HepG2 (cell line): ENCODE data around the gene DCAF4L1.

Experiments used
- FOXA3 ChIP-seq: IDR thresholded peaks from 2 replicates; pipeline ENCODE4 v1.6.1; 2016; ENCODE audit warnings: missing genetic modification reagents, missing compliant biosample characterization
- NFYB ChIP-seq: sonication (generic); formaldehyde crosslinking; IDR thresholded peaks from 2 replicates; pipeline ENCODE4 v1.4.0; 2020; ENCODE audit warnings: missing genetic modification reagents
- POLR2A ChIP-seq, 2 experiments: IDR thresholded peaks; 2 replicates each; pipeline ENCODE4 v1.6.1; 2011; ENCODE audit warnings: low read depth in 2 of 2, low read length in 2 of 2, mild to moderate bottlenecking in 1 of 2, moderate library complexity in 1 of 2; ENCODE audit not compliant: insufficient read depth in 1 of 2
- SMARCC2 ChIP-seq: fragments of 450-650 bp; IDR thresholded peaks from 2 replicates; pipeline ENCODE4 v1.6.1; 2017; ENCODE audit warnings: antibody characterized with exemption, mild to moderate bottlenecking
- SOX6 ChIP-seq, 2 experiments: fragments of 450-650 bp in 1 of 2; sonication (generic) in 1 of 2; formaldehyde crosslinking in 1 of 2; IDR thresholded peaks; 2 replicates each; pipeline versions ENCODE4 v1.4.0 to v1.6.1; 2017 to 2020; ENCODE audit warnings: antibody characterized with exemption in 1 of 2, mild to moderate bottlenecking in 1 of 2, missing genetic modification reagents in 1 of 2
- ZNF292 ChIP-seq: sonication (generic); formaldehyde crosslinking; IDR thresholded peaks from 2 replicates; pipeline ENCODE4 v1.8.1; 2022; ENCODE audit warnings: mild to moderate bottlenecking, low read depth, missing genetic modification reagents, borderline replicate concordance
- ZNF460 ChIP-seq: sonication (generic); formaldehyde crosslinking; IDR thresholded peaks from 2 replicates; pipeline ENCODE4 v1.5.1; 2020; ENCODE audit warnings: missing genetic modification reagents, mild to moderate bottlenecking, borderline replicate concordance
- ZNF781 ChIP-seq: sonication (generic); formaldehyde crosslinking; IDR thresholded peaks from 2 replicates; pipeline ENCODE4 v1.5.1; 2020; ENCODE audit warnings: borderline replicate concordance, mild to moderate bottlenecking, missing genetic modification reagents; ENCODE audit errors: not compliant biosample characterization
- TF ChIP-seq, protein P1 (sequence below): sonication (generic); formaldehyde crosslinking; IDR thresholded peaks from 2 replicates; pipeline ENCODE4 v1.5.0; 2020; ENCODE audit warnings: mild to moderate bottlenecking, missing genetic modification reagents, moderate library complexity

GRCh38 chr4:41949531-41949930 lies 32.0 kb upstream of the DCAF4L1 start:
- no peak for TF ChIP-seq POLR2A (IDR thresholded peaks at IDR 0.05; ENCODE audit: insufficient read depth in 1 of 2, low read depth in 2 of 2, low read length in 2 of 2)
- TF ChIP-seq, protein P1, sequence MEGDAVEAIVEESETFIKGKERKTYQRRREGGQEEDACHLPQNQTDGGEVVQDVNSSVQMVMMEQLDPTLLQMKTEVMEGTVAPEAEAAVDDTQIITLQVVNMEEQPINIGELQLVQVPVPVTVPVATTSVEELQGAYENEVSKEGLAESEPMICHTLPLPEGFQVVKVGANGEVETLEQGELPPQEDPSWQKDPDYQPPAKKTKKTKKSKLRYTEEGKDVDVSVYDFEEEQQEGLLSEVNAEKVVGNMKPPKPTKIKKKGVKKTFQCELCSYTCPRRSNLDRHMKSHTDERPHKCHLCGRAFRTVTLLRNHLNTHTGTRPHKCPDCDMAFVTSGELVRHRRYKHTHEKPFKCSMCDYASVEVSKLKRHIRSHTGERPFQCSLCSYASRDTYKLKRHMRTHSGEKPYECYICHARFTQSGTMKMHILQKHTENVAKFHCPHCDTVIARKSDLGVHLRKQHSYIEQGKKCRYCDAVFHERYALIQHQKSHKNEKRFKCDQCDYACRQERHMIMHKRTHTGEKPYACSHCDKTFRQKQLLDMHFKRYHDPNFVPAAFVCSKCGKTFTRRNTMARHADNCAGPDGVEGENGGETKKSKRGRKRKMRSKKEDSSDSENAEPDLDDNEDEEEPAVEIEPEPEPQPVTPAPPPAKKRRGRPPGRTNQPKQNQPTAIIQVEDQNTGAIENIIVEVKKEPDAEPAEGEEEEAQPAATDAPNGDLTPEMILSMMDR (CRISPR knock-in tag) = no peak
- no peak for TF ChIP-seq SMARCC2
- no peak for TF ChIP-seq ZNF781 (CRISPR knock-in tag)
- TF ChIP-seq FOXA3 (CRISPR knock-in tag) = no peak
- TF ChIP-seq NFYB (CRISPR knock-in tag) = no peak
- TF ChIP-seq ZNF292 (CRISPR knock-in tag) = no peak
- TF ChIP-seq ZNF460 (CRISPR knock-in tag) = no peak
- no peak for TF ChIP-seq SOX6 (IDR thresholded peaks at IDR 0.05)
- no peak for TF ChIP-seq SOX6 (CRISPR knock-in tag; IDR thresholded peaks at IDR 0.05)
